HepG2 (cell line): ENCODE measurements around the gene TUT1. TPM values are rescaled to one million over a fixed set of nuclear protein-coding genes. Genes with fewer than 3 reads are reported as not detected.

Experiments
- ARID2 ChIP-seq: sonication (generic); formaldehyde crosslinking; IDR thresholded peaks from 2 replicates; pipeline ENCODE4 v1.8.1; 2022; ENCODE audit warnings: mild to moderate bottlenecking, missing genetic modification reagents, borderline replicate concordance
- CSRNP2 ChIP-seq: sonication (generic); formaldehyde crosslinking; conservative IDR thresholded peaks from 2 replicates; pipeline ENCODE4 v1.8.0; 2022; ENCODE audit warnings: low read depth, missing genetic modification reagents
- DR1 ChIP-seq: sonication (generic); formaldehyde crosslinking; IDR thresholded peaks from 2 replicates; pipeline ENCODE4 v1.8.0; 2021; ENCODE audit warnings: mild to moderate bottlenecking, missing genetic modification reagents, inconsistent platforms
- GRHL1 ChIP-seq: sonication (generic); formaldehyde crosslinking; conservative IDR thresholded peaks from 2 replicates; pipeline ENCODE4 v1.8.0; 2022; ENCODE audit warnings: missing genetic modification reagents
- HNRNPH1 ChIP-seq: fragments of 200-400 bp; formaldehyde crosslinking; optimal IDR thresholded peaks from 2 replicates; pipeline ENCODE3; 2017; ENCODE audit warnings: mild to moderate bottlenecking, low read depth, low read length
- JARID2 ChIP-seq: sonication (generic); formaldehyde crosslinking; IDR thresholded peaks from 2 replicates; pipeline ENCODE4 v1.8.1; 2023; ENCODE audit warnings: missing genetic modification reagents, inconsistent platforms; ENCODE audit not compliant: insufficient replicate concordance
- JUNB ChIP-seq: sonication (generic); formaldehyde crosslinking; IDR thresholded peaks from 2 replicates; pipeline ENCODE4 v1.8.0; 2022; ENCODE audit warnings: missing genetic modification reagents, mild to moderate bottlenecking, borderline replicate concordance
- MTERF4 ChIP-seq: sonication (generic); formaldehyde crosslinking; IDR thresholded peaks from 2 replicates; pipeline ENCODE4 v1.8.0; 2023; ENCODE audit warnings: mild to moderate bottlenecking, missing genetic modification reagents
- MXD4 ChIP-seq: IDR thresholded peaks from 2 replicates; pipeline ENCODE4 v1.6.1; 2016; ENCODE audit warnings: mild to moderate bottlenecking, missing biosample characterization, missing genetic modification reagents
- NONO ChIP-seq, 2 experiments: fragments of 450-650 bp in 1 of 2; sonication (generic) in 1 of 2; formaldehyde crosslinking in 1 of 2; IDR thresholded peaks in 1 of 2; conservative IDR thresholded peaks in 1 of 2; 2 replicates each; pipeline versions ENCODE4 v1.6.1 to v1.8.0; 2017 to 2022; ENCODE audit warnings: mild to moderate bottlenecking in 1 of 2, missing genetic modification reagents in 1 of 2, moderate library complexity in 1 of 2
- RFX3 ChIP-seq: IDR thresholded peaks from 2 replicates; pipeline ENCODE4 v1.6.1; 2016; ENCODE audit warnings: missing biosample characterization, missing genetic modification reagents
- RNF219 ChIP-seq: sonication (generic); formaldehyde crosslinking; IDR thresholded peaks from 2 replicates; pipeline ENCODE4 v1.5.0; 2020; ENCODE audit warnings: mild to moderate bottlenecking, missing genetic modification reagents
- SP140L ChIP-seq: sonication (generic); formaldehyde crosslinking; IDR thresholded peaks from 2 replicates; pipeline ENCODE4 v1.4.0; 2020; ENCODE audit warnings: missing genetic modification reagents, borderline replicate concordance
- ZNF30 ChIP-seq: sonication (generic); formaldehyde crosslinking; IDR thresholded peaks from 2 replicates; pipeline ENCODE4 v1.5.0; 2020; ENCODE audit warnings: mild to moderate bottlenecking, missing genetic modification reagents
- polyA plus RNA-seq, 8 experiments: library from polyadenylated mRNA; depleted of rRNA in 3 of 8; stranded (reverse) in 7 of 8; unstranded in 1 of 8; fragments of >200 nt; fragmentation: Illumina TruSeq in 4 of 8; extraction: Trizol in 4 of 8; gene quantifications; 2 replicates each; pipeline versions ENCODE4 v1.2.1 to v1.2.3, GENCODE V29; 2011 to 2016; ENCODE audit warnings: low read depth in 4 of 8, missing spikeins in 1 of 8, mixed read lengths in 1 of 8; ENCODE audit not compliant: insufficient read depth in 1 of 8
- total RNA-seq, 5 experiments: library from RNA; depleted of rRNA; stranded (reverse); fragments of >200 nt; fragmentation: Illumina TruSeq; extraction: Trizol; gene quantifications; 2 replicates each; pipeline ENCODE4 v1.2.3, GENCODE V29; 2016; ENCODE audit warnings: low read depth in 1 of 5
- TF ChIP-seq, protein P1 (sequence below): sonication (generic); formaldehyde crosslinking; IDR thresholded peaks from 2 replicates; pipeline ENCODE4 v1.5.1; 2020; ENCODE audit warnings: mild to moderate bottlenecking, missing genetic modification reagents, moderate library complexity
- TF ChIP-seq, protein P2 (sequence below): sonication (generic); formaldehyde crosslinking; IDR thresholded peaks from 2 replicates; pipeline ENCODE4 v1.5.0; 2020; ENCODE audit warnings: missing genetic modification reagents

TUT1 gene
- total and polyA plus RNA-seq, 2 of the 13 experiments (the other 11 are each of a cell fraction or from before 2014, with no cell fraction given), result 9.7 to 14.3 TPM

- TF ChIP-seq, protein P1, sequence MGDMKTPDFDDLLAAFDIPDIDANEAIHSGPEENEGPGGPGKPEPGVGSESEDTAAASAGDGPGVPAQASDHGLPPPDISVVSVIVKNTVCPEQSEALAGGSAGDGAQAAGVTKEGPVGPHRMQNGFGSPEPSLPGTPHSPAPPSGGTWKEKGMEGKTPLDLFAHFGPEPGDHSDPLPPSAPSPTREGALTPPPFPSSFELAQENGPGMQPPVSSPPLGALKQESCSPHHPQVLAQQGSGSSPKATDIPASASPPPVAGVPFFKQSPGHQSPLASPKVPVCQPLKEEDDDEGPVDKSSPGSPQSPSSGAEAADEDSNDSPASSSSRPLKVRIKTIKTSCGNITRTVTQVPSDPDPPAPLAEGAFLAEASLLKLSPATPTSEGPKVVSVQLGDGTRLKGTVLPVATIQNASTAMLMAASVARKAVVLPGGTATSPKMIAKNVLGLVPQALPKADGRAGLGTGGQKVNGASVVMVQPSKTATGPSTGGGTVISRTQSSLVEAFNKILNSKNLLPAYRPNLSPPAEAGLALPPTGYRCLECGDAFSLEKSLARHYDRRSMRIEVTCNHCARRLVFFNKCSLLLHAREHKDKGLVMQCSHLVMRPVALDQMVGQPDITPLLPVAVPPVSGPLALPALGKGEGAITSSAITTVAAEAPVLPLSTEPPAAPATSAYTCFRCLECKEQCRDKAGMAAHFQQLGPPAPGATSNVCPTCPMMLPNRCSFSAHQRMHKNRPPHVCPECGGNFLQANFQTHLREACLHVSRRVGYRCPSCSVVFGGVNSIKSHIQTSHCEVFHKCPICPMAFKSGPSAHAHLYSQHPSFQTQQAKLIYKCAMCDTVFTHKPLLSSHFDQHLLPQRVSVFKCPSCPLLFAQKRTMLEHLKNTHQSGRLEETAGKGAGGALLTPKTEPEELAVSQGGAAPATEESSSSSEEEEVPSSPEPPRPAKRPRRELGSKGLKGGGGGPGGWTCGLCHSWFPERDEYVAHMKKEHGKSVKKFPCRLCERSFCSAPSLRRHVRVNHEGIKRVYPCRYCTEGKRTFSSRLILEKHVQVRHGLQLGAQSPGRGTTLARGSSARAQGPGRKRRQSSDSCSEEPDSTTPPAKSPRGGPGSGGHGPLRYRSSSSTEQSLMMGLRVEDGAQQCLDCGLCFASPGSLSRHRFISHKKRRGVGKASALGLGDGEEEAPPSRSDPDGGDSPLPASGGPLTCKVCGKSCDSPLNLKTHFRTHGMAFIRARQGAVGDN (CRISPR knock-in tag), result peak; percentile 5; the same call in 1 of the 2 replicates
- TF ChIP-seq HNRNPH1 (no peak), ZNF30 (CRISPR knock-in tag) (no peak), ARID2 (0 out of 2 replicates have a peak, but pooled peaks have one; percentile 44), JUNB (CRISPR knock-in tag) (no peak), RFX3 (CRISPR knock-in tag) (no peak), DR1 (CRISPR knock-in tag) (no peak), JARID2 (no peak), MTERF4 (CRISPR knock-in tag) (no peak), NONO (IDR thresholded peaks at IDR 0.05) (no peak), NONO (CRISPR knock-in tag; conservative IDR thresholded peaks at IDR 0.05) (no peak), SP140L (no peak), MXD4 (CRISPR knock-in tag) (no peak), GRHL1 (CRISPR knock-in tag) (no peak), CSRNP2 (CRISPR knock-in tag) (no peak), RNF219 (no peak)
- TF ChIP-seq, protein P2, sequence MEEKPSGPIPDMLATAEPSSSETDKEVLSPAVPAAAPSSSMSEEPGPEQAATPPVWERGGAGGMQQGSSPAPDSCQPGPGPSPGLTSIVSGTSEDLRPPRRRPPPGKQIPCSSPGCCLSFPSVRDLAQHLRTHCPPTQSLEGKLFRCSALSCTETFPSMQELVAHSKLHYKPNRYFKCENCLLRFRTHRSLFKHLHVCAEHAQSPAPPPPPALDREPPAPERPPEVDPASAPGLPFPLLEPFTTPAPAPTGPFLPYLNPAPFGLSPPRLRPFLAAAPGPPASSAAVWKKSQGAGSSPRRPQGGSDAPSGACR, result no peak
Observed at GRCh38 chr11:62556875-62557631, 34.3 kb downstream of the TUT1 start (continued).
